Measurements from ENCODE around the gene LEF1. TPM values are rescaled to one million over a fixed set of nuclear protein-coding genes. Genes with fewer than 3 reads are reported as not detected.

Gene LEF1
- total and polyA plus RNA-seq, 2 donors (not counting 3 experiments of a cell fraction or from before 2014, with no cell fraction given): 0.46 TPM; not detected in 1

- Histone ChIP-seq H3K4me2 (ENCODE audit: insufficient read depth, low read length) (no peak overlapping the region), H3K27me3 (ENCODE audit: control insufficient read depth in 2 of 2, insufficient read depth in 2 of 2, low read length in 2 of 2) (peaks cover 1 to 4% of the 10 kb centered on the region in 2 experiments), H3K4me3 (replicated peaks in 1 of 3; ENCODE audit: insufficient read depth in 1 of 3, low read depth in 1 of 3, low read length in 3 of 3) (no peak overlapping the region), H3K9me1 (replicated peaks; ENCODE audit: control insufficient read depth, extremely low read depth, insufficient read depth, low read length) (no peaks in the 10 kb centered on the region), H3K36me3 (ENCODE audit: control insufficient read depth in 2 of 2, extremely low read depth in 1 of 2, insufficient read depth in 2 of 2, low read length in 2 of 2) (no peaks in the 10 kb centered on the region), H3K4me1 (ENCODE audit: control insufficient read depth, extremely low read depth, insufficient read depth, low read length) (no peaks in the 10 kb centered on the region), H3K9ac (replicated peaks; ENCODE audit: extremely low read depth, insufficient read depth, low read length) (no peak overlapping the region), H4K20me1 (replicated peaks; ENCODE audit: control insufficient read depth, extremely low read depth, insufficient read depth, low read length) (no peaks in the 10 kb centered on the region), H2AFZ (ENCODE audit: low read depth, low read length) (no peak overlapping the region), H3K27ac (ENCODE audit: insufficient read depth, low read depth, low read length) (no peak overlapping the region), H3K9me3 (replicated peaks; ENCODE audit: control insufficient read depth, insufficient read depth, low read length) (no peaks in the 10 kb centered on the region), H3K79me2 (ENCODE audit: control insufficient read depth, insufficient read depth, low read length) (no peaks in the 10 kb centered on the region)
- CTCF ChIA-PET: interaction anchor here (1.2 kb wide), 1 partner anchor 9 kb away, joined by 4 read pairs; no protein-coding TSS in a partner anchor
- intact Hi-C loops (cut with micrococcal nuclease): no loop called here
- BruUV-seq (replicated peaks): no TSS peak
- DNase-seq (ENCODE audit: low read depth, low spot score) (no peak), FAIRE-seq (no peak)
- dilution Hi-C loops (cut with MboI; ENCODE audit: extremely low pct_ligation_motif_present, low sequenced_read_pairs): no loop called here
- POLR2A ChIA-PET: no interaction called here
- TF ChIP-seq CTCF (IDR thresholded peaks at IDR 0.05; ENCODE audit: extremely low read depth in 1 of 2, insufficient read depth in 1 of 2, low read depth in 1 of 2, low read length in 2 of 2) (no peak), GATA2 (IDR thresholded peaks at IDR 0.05; ENCODE audit: insufficient read depth, insufficient read length, low read depth, low read length) (no peak), MYC (IDR thresholded peaks at IDR 0.05; ENCODE audit: low read depth, low read length) (no peak), POLR2AphosphoS5 (IDR thresholded peaks at IDR 0.05; ENCODE audit: insufficient read depth, low read depth, low read length) (no peak), MAX (IDR thresholded peaks at IDR 0.05; ENCODE audit: insufficient read depth, insufficient read length) (no peak), JUN (IDR thresholded peaks at IDR 0.05; ENCODE audit: borderline replicate concordance, insufficient read depth, insufficient read length, low read depth) (no peak), FOS (IDR thresholded peaks at IDR 0.05; ENCODE audit: borderline replicate concordance, insufficient read depth, low read length) (no peak), POLR2A (IDR thresholded peaks at IDR 0.05; ENCODE audit: low read depth, low read length) (no peak), EZH2 (IDR thresholded peaks at IDR 0.05; ENCODE audit: borderline replicate concordance, low read depth, low read length, severe bottlenecking) (no peak)
These were observed 116.1 kb downstream of the LEF1 start for GRCh38 chr4:108052558-108053120.

All from endothelial cell of umbilical vein (primary cell).